Stimulated activated effector memory CD8-positive, alpha-beta T cell treated with anti-CD3 and anti-CD28 coated beads, Interleukin-12 subunit alpha, Interleukin-12 subunit beta, amount 100 ng/mL, for 72 hours (primary cell): ENCODE measurements around the gene MARK4.
"Not testable (repeated sequence)": the region's sequence is repeated elsewhere in the genome, so short reads cannot be mapped to it uniquely, and the experiment has no call there.

Source experiments
- ATAC-seq: fragments of 150-1000 bp; cut with Tn5 transposase; 2 replicates; pipeline ENCODE4 v1.10.0; 2021
- DNase-seq, 2 donors: peaks; one replicate each; pipeline ENCODE4 v3.0.0; 2021 to 2022; ENCODE audit warnings: low spot score in 2 of 2
- H3K27ac Mint-ChIP-seq: one replicate; pipeline ENCODE4 v1.8.0; 2022; ENCODE audit warnings: mild to moderate bottlenecking, mixed read lengths
- H3K36me3 Mint-ChIP-seq: one replicate; pipeline ENCODE4 v1.8.0; 2022; ENCODE audit warnings: mild to moderate bottlenecking, mixed read lengths
- H3K4me1 Mint-ChIP-seq: one replicate; pipeline ENCODE4 v1.8.0; 2022; ENCODE audit warnings: mixed read lengths
- H3K4me3 Mint-ChIP-seq: one replicate; pipeline ENCODE4 v1.8.0; 2022; ENCODE audit warnings: mild to moderate bottlenecking, mixed read lengths
- H3K9me3 Mint-ChIP-seq: one replicate; pipeline ENCODE4 v1.8.0; 2022; ENCODE audit warnings: mixed read lengths

The MARK4 gene

GRCh38 chr19:45253396-45254027 lies 2.4 kb downstream of the MARK4 start:
- Mint-ChIP-seq H3K4me1 (peaks cover 58% of the 10 kb centered on the region), H3K9me3 (no peaks in the 10 kb centered on the region), H3K4me3 (peak overlapping the region; percentile 75), H3K36me3 (peaks cover 22% of the 10 kb centered on the region), H3K27ac (peak overlapping the region; percentile 94)
- DNase-seq (no peak), ATAC-seq (peak; percentile 44)

GRCh38 chr19:45254044-45254531 lies 3.0 kb downstream of the MARK4 start:
- H3K9me3 Mint-ChIP-seq, result no peaks in the 10 kb centered on the region
- ATAC-seq, result no peak
- DNase-seq, result no peak
- H3K4me1 Mint-ChIP-seq, result peaks cover 55% of the 10 kb centered on the region
- peak overlapping the region; percentile 75 for H3K4me3 Mint-ChIP-seq
- peaks cover 23% of the 10 kb centered on the region for H3K36me3 Mint-ChIP-seq
- peak overlapping the region; percentile 94 for H3K27ac Mint-ChIP-seq

- no peak overlapping the region for H3K27ac Mint-ChIP-seq
- no peak for ATAC-seq
- peaks cover 49% of the 10 kb centered on the region for H3K4me1 Mint-ChIP-seq
- peaks cover 25% of the 10 kb centered on the region for H3K36me3 Mint-ChIP-seq
- H3K9me3 Mint-ChIP-seq, result no peaks in the 10 kb centered on the region
- H3K4me3 Mint-ChIP-seq, result no peak overlapping the region
- no peak for DNase-seq
These were observed 4.6 kb downstream of the MARK4 start for GRCh38 chr19:45255611-45256157.

GRCh38 chr19:45256836-45257235 lies 5.8 kb downstream of the MARK4 start:
- no peak for DNase-seq
- Mint-ChIP-seq H3K9me3 (no peaks in the 10 kb centered on the region), H3K36me3 (peaks cover 28% of the 10 kb centered on the region), H3K4me3 (no peak overlapping the region), H3K27ac (no peak overlapping the region), H3K4me1 (peaks cover 45% of the 10 kb centered on the region)
- no peak for ATAC-seq

- no peak for DNase-seq
These were observed 7.8 kb downstream of the MARK4 start for GRCh38 chr19:45258862-45259261.

GRCh38 chr19:45262570-45262969 lies 11.5 kb downstream of the MARK4 start:
- no peak for DNase-seq
- peaks cover 41% of the 10 kb centered on the region for H3K36me3 Mint-ChIP-seq
- ATAC-seq, result no peak
- H3K4me1 Mint-ChIP-seq, result peaks cover 12% of the 10 kb centered on the region
- no peaks in the 10 kb centered on the region for H3K9me3 Mint-ChIP-seq
- no peak overlapping the region for H3K4me3 Mint-ChIP-seq
- H3K27ac Mint-ChIP-seq, result no peak overlapping the region

More at GRCh38 chr19:45258862-45259261, 7.8 kb downstream of the MARK4 start:
- Mint-ChIP-seq H3K9me3 (no peaks in the 10 kb centered on the region), H3K27ac (no peak overlapping the region), H3K4me1 (peaks cover 25% of the 10 kb centered on the region), H3K36me3 (peaks cover 20% of the 10 kb centered on the region), H3K4me3 (no peak overlapping the region)
- ATAC-seq, result no peak

- no peak overlapping the region for H3K4me3 Mint-ChIP-seq
- H3K4me1 Mint-ChIP-seq, result peaks cover 12% of the 10 kb centered on the region
- no peaks in the 10 kb centered on the region for H3K9me3 Mint-ChIP-seq
- DNase-seq (no peak), ATAC-seq (no peak)
- H3K36me3 Mint-ChIP-seq, result peaks cover 44% of the 10 kb centered on the region
- no peak overlapping the region for H3K27ac Mint-ChIP-seq
These were observed 11.9 kb downstream of the MARK4 start for GRCh38 chr19:45263013-45263412.

GRCh38 chr19:45264781-45265317 lies 13.8 kb downstream of the MARK4 start:
- H3K4me1 Mint-ChIP-seq, result peaks cover 12% of the 10 kb centered on the region
- no peak overlapping the region for H3K27ac Mint-ChIP-seq
- no peaks in the 10 kb centered on the region for H3K9me3 Mint-ChIP-seq
- ATAC-seq, result no peak
- peaks cover 51% of the 10 kb centered on the region for H3K36me3 Mint-ChIP-seq
- no peak for DNase-seq
- no peak overlapping the region for H3K4me3 Mint-ChIP-seq

GRCh38 chr19:45265375-45265774 lies 14.3 kb downstream of the MARK4 start:
- ATAC-seq, result no peak
- Mint-ChIP-seq H3K27ac (peak overlapping the region; percentile 23), H3K9me3 (no peaks in the 10 kb centered on the region), H3K4me1 (peaks cover 12% of the 10 kb centered on the region), H3K4me3 (no peak overlapping the region), H3K36me3 (peaks cover 56% of the 10 kb centered on the region)
- DNase-seq, result no peak

GRCh38 chr19:45267296-45267695 lies 16.2 kb downstream of the MARK4 start:
- Mint-ChIP-seq H3K9me3 (no peaks in the 10 kb centered on the region), H3K27ac (no peak overlapping the region), H3K4me1 (peaks cover 12% of the 10 kb centered on the region), H3K4me3 (no peak overlapping the region), H3K36me3 (peaks cover 57% of the 10 kb centered on the region)
- DNase-seq (no peak), ATAC-seq (no peak)

- not testable (repeated sequence) for DNase-seq, H3K4me1 Mint-ChIP-seq, H3K27ac Mint-ChIP-seq, H3K4me3 Mint-ChIP-seq, H3K9me3 Mint-ChIP-seq, ATAC-seq
- H3K36me3 Mint-ChIP-seq, result peaks cover 72% of the 10 kb centered on the region
These were observed 18.9 kb downstream of the MARK4 start for GRCh38 chr19:45269939-45270338.

- H3K4me3 Mint-ChIP-seq, result no peak overlapping the region
- peaks cover 64% of the 10 kb centered on the region for H3K36me3 Mint-ChIP-seq
- no peak for DNase-seq
- no peak overlapping the region for H3K27ac Mint-ChIP-seq
- H3K4me1 Mint-ChIP-seq, result no peaks in the 10 kb centered on the region
- no peaks in the 10 kb centered on the region for H3K9me3 Mint-ChIP-seq
- no peak for ATAC-seq
These were observed 20.1 kb downstream of the MARK4 start for GRCh38 chr19:45271098-45271734.

- H3K36me3 Mint-ChIP-seq, result peaks cover 62% of the 10 kb centered on the region
- no peak for DNase-seq
- ATAC-seq, result no peak
- no peaks in the 10 kb centered on the region for H3K9me3 Mint-ChIP-seq
- no peak overlapping the region for H3K4me3 Mint-ChIP-seq
- H3K27ac Mint-ChIP-seq, result no peak overlapping the region
- no peaks in the 10 kb centered on the region for H3K4me1 Mint-ChIP-seq
These were observed 20.7 kb downstream of the MARK4 start for GRCh38 chr19:45271735-45272108.

GRCh38 chr19:45273521-45273855 lies 22.4 kb downstream of the MARK4 start:
- H3K27ac Mint-ChIP-seq, result no peak overlapping the region
- DNase-seq, result no peak
- peaks cover 59% of the 10 kb centered on the region for H3K36me3 Mint-ChIP-seq
- no peaks in the 10 kb centered on the region for H3K9me3 Mint-ChIP-seq
- H3K4me1 Mint-ChIP-seq, result no peaks in the 10 kb centered on the region
- no peak for ATAC-seq
- H3K4me3 Mint-ChIP-seq, result no peak overlapping the region

GRCh38 chr19:45275370-45275971 lies 24.4 kb downstream of the MARK4 start:
- Mint-ChIP-seq H3K36me3 (peaks cover 61% of the 10 kb centered on the region), H3K9me3 (no peaks in the 10 kb centered on the region), H3K27ac (peak overlapping the region; percentile 43), H3K4me1 (no peaks in the 10 kb centered on the region), H3K4me3 (no peak overlapping the region)
- no peak for ATAC-seq
- DNase-seq, result no peak
